ENCODE data around the gene BCO2. TPM values are rescaled to one million over a fixed set of nuclear protein-coding genes. Genes with fewer than 3 reads are reported as not detected.

Gene BCO2
- total RNA-seq, 2 experiments from 2014 or later = 0.97 to 1.4 TPM

- no peak overlapping the region for H3K27ac Mint-ChIP-seq
- ATAC-seq = no peak
- ChIA-PET CTCF (interaction anchor here (1.6 to 4.7 kb wide), 2 partner anchors 63 to 103 kb away, joined by 4 to 29 read pairs; no protein-coding TSS in a partner anchor), POLR2A (no interaction called here)
- H3K9me3 Mint-ChIP-seq = no peaks in the 10 kb centered on the region
- DNase-seq = no peak
- intact Hi-C loops (cut with micrococcal nuclease) = loop anchor here (5.0 kb wide), 1 partner anchor 65 kb away; no protein-coding TSS in a partner anchor
- peaks cover 1% of the 10 kb centered on the region for H3K36me3 Mint-ChIP-seq (ENCODE audit: low read depth)
- no peak for TF ChIP-seq CTCF (IDR thresholded peaks at IDR 0.05)
- H3K4me1 Mint-ChIP-seq (ENCODE audit: low read depth) = peaks cover 9% of the 10 kb centered on the region
- no peak overlapping the region for H3K4me3 Mint-ChIP-seq
- H3K27me3 Mint-ChIP-seq = peaks cover 22% of the 10 kb centered on the region
Observed at GRCh38 chr11:112177589-112177988, 2.3 kb downstream of the BCO2 start.

GRCh38 chr11:112178428-112178827, 3.1 kb downstream of the BCO2 start:
- no peak overlapping the region for H3K4me3 Mint-ChIP-seq
- no peak for TF ChIP-seq CTCF (IDR thresholded peaks at IDR 0.05)
- CTCF ChIA-PET = interaction anchor here (1.6 to 4.7 kb wide), 2 partner anchors 64 to 102 kb away, joined by 4 to 29 read pairs; no protein-coding TSS in a partner anchor

GRCh38 chr11:112178936-112179335, 3.6 kb downstream of the BCO2 start:
- DNase-seq (no peak), ATAC-seq (no peak)
- intact Hi-C loops (cut with micrococcal nuclease) = loop anchor here (5.0 kb wide), 1 partner anchor 67 kb away; no protein-coding TSS in a partner anchor
- H3K4me1 Mint-ChIP-seq (ENCODE audit: low read depth) = peaks cover 9% of the 10 kb centered on the region
- POLR2A ChIA-PET = no interaction called here
- CTCF ChIA-PET = interaction anchor here (4.7 kb wide), 1 partner anchor 64 kb away, joined by 29 read pairs; no protein-coding TSS in a partner anchor
- TF ChIP-seq CTCF (IDR thresholded peaks at IDR 0.05) = no peak
- no peak overlapping the region for H3K4me3 Mint-ChIP-seq
- peaks cover 1% of the 10 kb centered on the region for H3K36me3 Mint-ChIP-seq (ENCODE audit: low read depth)
- no peaks in the 10 kb centered on the region for H3K9me3 Mint-ChIP-seq
- no peak overlapping the region for H3K27ac Mint-ChIP-seq
- peaks cover 22% of the 10 kb centered on the region for H3K27me3 Mint-ChIP-seq

More at GRCh38 chr11:112178428-112178827, 3.1 kb downstream of the BCO2 start:
- DNase-seq = no peak
- intact Hi-C loops (cut with micrococcal nuclease) = loop anchor here (5.0 kb wide), 1 partner anchor 66 kb away; no protein-coding TSS in a partner anchor
- Mint-ChIP-seq H3K36me3 (ENCODE audit: low read depth) (peaks cover 1% of the 10 kb centered on the region), H3K9me3 (no peaks in the 10 kb centered on the region), H3K27ac (no peak overlapping the region), H3K4me1 (ENCODE audit: low read depth) (peaks cover 9% of the 10 kb centered on the region), H3K27me3 (peaks cover 22% of the 10 kb centered on the region)
- no peak for ATAC-seq
- POLR2A ChIA-PET = no interaction called here

- Mint-ChIP-seq H3K4me3 (no peak overlapping the region), H3K9me3 (no peaks in the 10 kb centered on the region), H3K4me1 (ENCODE audit: low read depth) (peaks cover 9% of the 10 kb centered on the region), H3K27ac (no peak overlapping the region), H3K36me3 (ENCODE audit: low read depth) (peaks cover 1% of the 10 kb centered on the region), H3K27me3 (peaks cover 21% of the 10 kb centered on the region)
- intact Hi-C loops (cut with micrococcal nuclease) = loop anchor here (5.0 kb wide), 1 partner anchor 67 kb away; no protein-coding TSS in a partner anchor
- ChIA-PET POLR2A (no interaction called here), CTCF (interaction anchor here (4.7 kb wide), 1 partner anchor 65 kb away, joined by 29 read pairs; no protein-coding TSS in a partner anchor)
- ATAC-seq (no peak), DNase-seq (no peak)
- no peak for TF ChIP-seq CTCF (IDR thresholded peaks at IDR 0.05)
Observed at GRCh38 chr11:112179601-112180000, 4.3 kb downstream of the BCO2 start.

- Mint-ChIP-seq H3K36me3 (ENCODE audit: low read depth) (peaks cover 1% of the 10 kb centered on the region), H3K9me3 (no peaks in the 10 kb centered on the region), H3K27ac (no peak overlapping the region), H3K4me1 (ENCODE audit: low read depth) (no peaks in the 10 kb centered on the region), H3K27me3 (peaks cover 13% of the 10 kb centered on the region), H3K4me3 (no peak overlapping the region)
- ChIA-PET CTCF (no interaction called here), POLR2A (no interaction called here)
- TF ChIP-seq CTCF (IDR thresholded peaks at IDR 0.05) = no peak
- DNase-seq (no peak), ATAC-seq (no peak)
- intact Hi-C loops (cut with micrococcal nuclease) = no loop called here
Observed at GRCh38 chr11:112182867-112183266, 7.6 kb downstream of the BCO2 start.
